ENCODE results near the gene SLC25A21.

The SLC25A21 gene

GRCh38 chr14:36633580-36633979 is 538.8 kb downstream of the SLC25A21 start:
- TF ChIP-seq, protein P1, sequence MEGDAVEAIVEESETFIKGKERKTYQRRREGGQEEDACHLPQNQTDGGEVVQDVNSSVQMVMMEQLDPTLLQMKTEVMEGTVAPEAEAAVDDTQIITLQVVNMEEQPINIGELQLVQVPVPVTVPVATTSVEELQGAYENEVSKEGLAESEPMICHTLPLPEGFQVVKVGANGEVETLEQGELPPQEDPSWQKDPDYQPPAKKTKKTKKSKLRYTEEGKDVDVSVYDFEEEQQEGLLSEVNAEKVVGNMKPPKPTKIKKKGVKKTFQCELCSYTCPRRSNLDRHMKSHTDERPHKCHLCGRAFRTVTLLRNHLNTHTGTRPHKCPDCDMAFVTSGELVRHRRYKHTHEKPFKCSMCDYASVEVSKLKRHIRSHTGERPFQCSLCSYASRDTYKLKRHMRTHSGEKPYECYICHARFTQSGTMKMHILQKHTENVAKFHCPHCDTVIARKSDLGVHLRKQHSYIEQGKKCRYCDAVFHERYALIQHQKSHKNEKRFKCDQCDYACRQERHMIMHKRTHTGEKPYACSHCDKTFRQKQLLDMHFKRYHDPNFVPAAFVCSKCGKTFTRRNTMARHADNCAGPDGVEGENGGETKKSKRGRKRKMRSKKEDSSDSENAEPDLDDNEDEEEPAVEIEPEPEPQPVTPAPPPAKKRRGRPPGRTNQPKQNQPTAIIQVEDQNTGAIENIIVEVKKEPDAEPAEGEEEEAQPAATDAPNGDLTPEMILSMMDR (IDR thresholded peaks at IDR 0.05; ENCODE audit: insufficient read depth, low read length, missing control alignments) = no peak
- DNase-seq (ENCODE audit: low read depth, low spot score) = no peak
- CTCF ChIA-PET = no interaction called here
- H3K4me3 ChIP-seq (ENCODE audit: low read depth, low read length) = no peak overlapping the region
- POLR2A ChIA-PET = no interaction called here
